Liver (tissue), 9 donors: Measurements from ENCODE around the gene UBA1. TPM values are rescaled to one million over a fixed set of nuclear protein-coding genes. Genes with fewer than 3 reads are reported as not detected.

Source experiments
- DNase-seq: peaks from one replicate; pipeline ENCODE4 v3.0.0-alpha.2; 2017; ENCODE audit warnings: low spot score
- H3K27ac ChIP-seq, 2 donors: one replicate each; pipeline ENCODE4 v1.7.0; 2013; ENCODE audit warnings: inconsistent platforms in 2 of 2, low read length in 2 of 2, control low read depth in 1 of 2, low read depth in 1 of 2, mild to moderate bottlenecking in 1 of 2
- H3K27me3 ChIP-seq, 4 donors: one replicate each; pipeline versions ENCODE4 v1.6.1 to v1.7.0; 2013; ENCODE audit warnings: low read length in 3 of 4, inconsistent platforms in 1 of 4, mild to moderate bottlenecking in 1 of 4, moderate library complexity in 1 of 4; ENCODE audit not compliant: control insufficient read depth in 4 of 4, insufficient read depth in 4 of 4
- H3K36me3 ChIP-seq, 4 donors: one replicate each; pipeline versions ENCODE4 v1.6.1 to v1.7.0; 2013; ENCODE audit warnings: low read length in 3 of 4, mild to moderate bottlenecking in 3 of 4, low read depth in 1 of 4, moderate library complexity in 1 of 4; ENCODE audit not compliant: control insufficient read depth in 4 of 4, insufficient read depth in 3 of 4
- H3K4me1 ChIP-seq, 4 donors: one replicate each; pipeline versions ENCODE4 v1.6.1 to v1.7.0; 2013; ENCODE audit warnings: low read length in 3 of 4, mild to moderate bottlenecking in 3 of 4, moderate library complexity in 1 of 4; ENCODE audit not compliant: control insufficient read depth in 4 of 4, insufficient read depth in 4 of 4
- H3K4me3 ChIP-seq, 3 donors: one replicate each; pipeline versions ENCODE4 v1.6.1 to v1.7.0; 2013; ENCODE audit warnings: low read length in 3 of 3, control low read depth in 1 of 3, low read depth in 1 of 3, mild to moderate bottlenecking in 1 of 3
- H3K9ac ChIP-seq, 2 donors: one replicate each; pipeline ENCODE4 v1.7.0; 2013; ENCODE audit warnings: low read length in 2 of 2, mild to moderate bottlenecking in 2 of 2, moderate library complexity in 2 of 2, control low read depth in 1 of 2, low read depth in 1 of 2
- H3K9me3 ChIP-seq, 4 donors: one replicate each; pipeline versions ENCODE4 v1.6.1 to v1.7.0; 2013; ENCODE audit warnings: low read length in 3 of 4; ENCODE audit not compliant: control insufficient read depth in 4 of 4
- EGR1 ChIP-seq, 2 donors: IDR thresholded peaks; 2 replicates each; pipeline ENCODE4 v1.6.1; 2016 to 2018; ENCODE audit warnings: antibody characterized with exemption in 2 of 2, low read depth in 2 of 2
- FOXA2 ChIP-seq: IDR thresholded peaks from 2 replicates; pipeline ENCODE4 v1.6.1; 2016; ENCODE audit warnings: antibody characterized with exemption
- GABPA ChIP-seq, 2 donors: IDR thresholded peaks in 1 of 2; conservative IDR thresholded peaks in 1 of 2; 2 replicates each; pipeline ENCODE4 v1.6.1; 2016; ENCODE audit warnings: antibody characterized with exemption in 2 of 2, mild to moderate bottlenecking in 1 of 2, moderate library complexity in 1 of 2
- HNF4A ChIP-seq, 2 donors: conservative IDR thresholded peaks; 2 replicates each; pipeline ENCODE4 v1.6.1; 2016; ENCODE audit warnings: antibody characterized with exemption in 2 of 2, mild to moderate bottlenecking in 2 of 2
- HNF4G ChIP-seq: IDR thresholded peaks from 2 replicates; pipeline ENCODE4 v1.6.1; 2016; ENCODE audit warnings: antibody characterized with exemption
- JUND ChIP-seq, 2 donors: IDR thresholded peaks; 2 replicates each; pipeline ENCODE4 v1.6.1; 2016; ENCODE audit warnings: antibody characterized with exemption in 2 of 2
- RAD21 ChIP-seq, 2 donors: IDR thresholded peaks; 2 replicates each; pipeline ENCODE4 v1.6.1; 2016; ENCODE audit warnings: antibody characterized with exemption in 2 of 2, mild to moderate bottlenecking in 2 of 2
- RXRA ChIP-seq, 2 donors: IDR thresholded peaks; 2 replicates each; pipeline ENCODE4 v1.6.1; 2017 to 2018; ENCODE audit warnings: antibody characterized with exemption in 2 of 2, mild to moderate bottlenecking in 1 of 2
- SP1 ChIP-seq: IDR thresholded peaks from 2 replicates; pipeline ENCODE4 v1.6.1; 2018; ENCODE audit warnings: antibody characterized with exemption, mild to moderate bottlenecking
- TAF1 ChIP-seq: conservative IDR thresholded peaks from 2 replicates; pipeline ENCODE4 v1.6.1; 2016; ENCODE audit warnings: antibody characterized with exemption, mild to moderate bottlenecking
- YY1 ChIP-seq: IDR thresholded peaks from 2 replicates; pipeline ENCODE4 v1.6.1; 2016; ENCODE audit warnings: antibody characterized with exemption, mild to moderate bottlenecking
- WGBS: extraction: QIAGEN DNeasy Blood & Tissue Kit; methylation state at CpG from one replicate; pipeline ENCODE4 v1.1.7; 2013; 5-methylcytosine and 5-hydroxymethylcytosine counted together
- polyA plus RNA-seq, 2 donors: library from polyadenylated mRNA; stranded (reverse) in 1 of 2; unstranded in 1 of 2; fragments of 200-250 nt in 1 of 2; fragments of >200 nt in 1 of 2; fragmentation: Nextera tagmentation in 1 of 2; extraction: Ambion mirVana in 1 of 2; gene quantifications; one replicate each; pipeline versions ENCODE4 v1.2.1 to v1.2.3, GENCODE V29; 2013 to 2015
- total RNA-seq, 2 donors: library from RNA; depleted of rRNA; stranded (reverse); fragments of >200 nt; gene quantifications; one replicate each; pipeline ENCODE4 v1.2.3, GENCODE V29; 2014
- TF ChIP-seq, protein P1 (sequence below): IDR thresholded peaks from 2 replicates; pipeline ENCODE4 v1.6.1; 2016; ENCODE audit warnings: antibody characterized with exemption
- TF ChIP-seq, protein P2 (sequence below): IDR thresholded peaks from 2 replicates; pipeline ENCODE4 v1.6.1; 2016; ENCODE audit warnings: antibody characterized with exemption
- TF ChIP-seq, protein P3 (sequence below): fragments of 150-350 bp; IDR thresholded peaks from 2 replicates; pipeline ENCODE4 v1.5.1; 2017; ENCODE audit warnings: improper control_type of control experiment, low read depth, low read length; ENCODE audit not compliant: missing input control
- TF ChIP-seq, protein P4 (sequence below): IDR thresholded peaks from 2 replicates; pipeline ENCODE4 v1.6.1; 2016; ENCODE audit warnings: antibody characterized with exemption
- TF ChIP-seq, protein P5 (sequence below): IDR thresholded peaks from 2 replicates; pipeline ENCODE4 v1.6.1; 2016; ENCODE audit warnings: antibody characterized with exemption, mild to moderate bottlenecking
- donor health status: healthy.
- donor health status: healthy.
- donor health status: healthy.
- donor health status: healthy.
- donor health status: healthy.

The UBA1 gene
- total and polyA plus RNA-seq, 4 donors = 39.8 to 85.4 (median 68.7) TPM

DNA sequence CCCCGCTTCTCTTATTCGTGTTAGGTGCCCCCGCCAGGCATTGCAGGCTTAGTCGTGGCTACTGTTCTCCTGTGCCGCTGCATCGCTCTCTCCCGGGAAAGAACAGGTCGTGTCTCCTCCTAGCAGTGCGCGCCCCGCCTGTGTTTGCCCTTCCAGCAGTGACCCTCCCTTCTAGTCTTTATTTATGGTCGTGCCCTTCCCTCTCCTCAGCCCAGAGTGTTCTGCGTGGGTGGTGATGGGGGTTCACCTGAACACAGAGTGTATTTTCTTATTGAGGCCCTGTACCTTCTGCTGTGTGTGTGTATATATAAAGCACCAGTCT is 54.3 kb downstream of the UBA1 start (continued):
- TF ChIP-seq GABPA (IDR thresholded peaks at IDR 0.05 in 1 of 2, conservative IDR thresholded peaks at IDR 0.05 in 1 of 2) (no peak), RXRA (IDR thresholded peaks at IDR 0.05) (no peak), EGR1 (IDR thresholded peaks at IDR 0.05; ENCODE audit: low read depth in 2 of 2) (no peak)

DNA sequence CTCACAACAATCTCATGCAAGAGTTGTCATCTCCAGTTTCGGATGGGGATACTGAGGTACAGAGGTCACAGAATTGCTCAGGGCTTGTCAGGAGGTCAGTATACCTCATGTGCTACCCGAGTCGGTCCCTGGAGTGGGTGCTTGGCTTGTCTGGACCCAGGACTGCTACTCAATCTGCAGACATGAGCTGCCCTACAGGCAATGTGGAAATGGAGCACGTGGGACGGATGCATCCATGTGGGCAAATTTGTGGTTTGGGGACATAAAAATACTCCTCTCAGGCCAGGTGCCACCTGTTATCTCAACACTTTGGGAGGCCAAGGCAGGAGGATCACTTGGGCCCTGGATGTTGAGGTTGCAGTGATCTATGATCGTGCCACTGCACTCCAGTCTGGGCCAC is 54.9 kb downstream of the UBA1 start:
- Histone ChIP-seq H3K4me1 (no peaks in the 10 kb centered on the region), H3K9me3 (no peaks in the 10 kb centered on the region), H3K36me3 (peaks cover 0 to 13% (median 7%) of the 10 kb centered on the region in 4 donors), H3K4me3 (no peak overlapping the region), H3K27ac (no peak overlapping the region), H3K27me3 (no peaks in the 10 kb centered on the region), H3K9ac (no peak overlapping the region)
- 95% methylated on average over 6 of the region's 6 CpGs for WGBS
- no peak for DNase-seq
- TF ChIP-seq, protein P1, sequence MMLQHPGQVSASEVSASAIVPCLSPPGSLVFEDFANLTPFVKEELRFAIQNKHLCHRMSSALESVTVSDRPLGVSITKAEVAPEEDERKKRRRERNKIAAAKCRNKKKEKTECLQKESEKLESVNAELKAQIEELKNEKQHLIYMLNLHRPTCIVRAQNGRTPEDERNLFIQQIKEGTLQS = no peak
- TF ChIP-seq RAD21 (IDR thresholded peaks at IDR 0.05) (no peak), YY1 (no peak), RXRA (IDR thresholded peaks at IDR 0.05) (no peak), HNF4G (no peak), SP1 (no peak), EGR1 (IDR thresholded peaks at IDR 0.05; ENCODE audit: low read depth in 2 of 2) (no peak), GABPA (IDR thresholded peaks at IDR 0.05 in 1 of 2, conservative IDR thresholded peaks at IDR 0.05 in 1 of 2) (no peak), TAF1 (no peak), JUND (IDR thresholded peaks at IDR 0.05) (no peak), HNF4A (conservative IDR thresholded peaks at IDR 0.05) (no peak), FOXA2 (no peak)
- TF ChIP-seq, protein P2, sequence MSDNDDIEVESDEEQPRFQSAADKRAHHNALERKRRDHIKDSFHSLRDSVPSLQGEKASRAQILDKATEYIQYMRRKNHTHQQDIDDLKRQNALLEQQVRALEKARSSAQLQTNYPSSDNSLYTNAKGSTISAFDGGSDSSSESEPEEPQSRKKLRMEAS = no peak
- TF ChIP-seq, protein P3, sequence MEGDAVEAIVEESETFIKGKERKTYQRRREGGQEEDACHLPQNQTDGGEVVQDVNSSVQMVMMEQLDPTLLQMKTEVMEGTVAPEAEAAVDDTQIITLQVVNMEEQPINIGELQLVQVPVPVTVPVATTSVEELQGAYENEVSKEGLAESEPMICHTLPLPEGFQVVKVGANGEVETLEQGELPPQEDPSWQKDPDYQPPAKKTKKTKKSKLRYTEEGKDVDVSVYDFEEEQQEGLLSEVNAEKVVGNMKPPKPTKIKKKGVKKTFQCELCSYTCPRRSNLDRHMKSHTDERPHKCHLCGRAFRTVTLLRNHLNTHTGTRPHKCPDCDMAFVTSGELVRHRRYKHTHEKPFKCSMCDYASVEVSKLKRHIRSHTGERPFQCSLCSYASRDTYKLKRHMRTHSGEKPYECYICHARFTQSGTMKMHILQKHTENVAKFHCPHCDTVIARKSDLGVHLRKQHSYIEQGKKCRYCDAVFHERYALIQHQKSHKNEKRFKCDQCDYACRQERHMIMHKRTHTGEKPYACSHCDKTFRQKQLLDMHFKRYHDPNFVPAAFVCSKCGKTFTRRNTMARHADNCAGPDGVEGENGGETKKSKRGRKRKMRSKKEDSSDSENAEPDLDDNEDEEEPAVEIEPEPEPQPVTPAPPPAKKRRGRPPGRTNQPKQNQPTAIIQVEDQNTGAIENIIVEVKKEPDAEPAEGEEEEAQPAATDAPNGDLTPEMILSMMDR = no peak
- TF ChIP-seq, protein P4, sequence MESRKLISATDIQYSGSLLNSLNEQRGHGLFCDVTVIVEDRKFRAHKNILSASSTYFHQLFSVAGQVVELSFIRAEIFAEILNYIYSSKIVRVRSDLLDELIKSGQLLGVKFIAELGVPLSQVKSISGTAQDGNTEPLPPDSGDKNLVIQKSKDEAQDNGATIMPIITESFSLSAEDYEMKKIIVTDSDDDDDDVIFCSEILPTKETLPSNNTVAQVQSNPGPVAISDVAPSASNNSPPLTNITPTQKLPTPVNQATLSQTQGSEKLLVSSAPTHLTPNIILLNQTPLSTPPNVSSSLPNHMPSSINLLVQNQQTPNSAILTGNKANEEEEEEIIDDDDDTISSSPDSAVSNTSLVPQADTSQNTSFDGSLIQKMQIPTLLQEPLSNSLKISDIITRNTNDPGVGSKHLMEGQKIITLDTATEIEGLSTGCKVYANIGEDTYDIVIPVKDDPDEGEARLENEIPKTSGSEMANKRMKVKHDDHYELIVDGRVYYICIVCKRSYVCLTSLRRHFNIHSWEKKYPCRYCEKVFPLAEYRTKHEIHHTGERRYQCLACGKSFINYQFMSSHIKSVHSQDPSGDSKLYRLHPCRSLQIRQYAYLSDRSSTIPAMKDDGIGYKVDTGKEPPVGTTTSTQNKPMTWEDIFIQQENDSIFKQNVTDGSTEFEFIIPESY = no peak
- TF ChIP-seq, protein P5, sequence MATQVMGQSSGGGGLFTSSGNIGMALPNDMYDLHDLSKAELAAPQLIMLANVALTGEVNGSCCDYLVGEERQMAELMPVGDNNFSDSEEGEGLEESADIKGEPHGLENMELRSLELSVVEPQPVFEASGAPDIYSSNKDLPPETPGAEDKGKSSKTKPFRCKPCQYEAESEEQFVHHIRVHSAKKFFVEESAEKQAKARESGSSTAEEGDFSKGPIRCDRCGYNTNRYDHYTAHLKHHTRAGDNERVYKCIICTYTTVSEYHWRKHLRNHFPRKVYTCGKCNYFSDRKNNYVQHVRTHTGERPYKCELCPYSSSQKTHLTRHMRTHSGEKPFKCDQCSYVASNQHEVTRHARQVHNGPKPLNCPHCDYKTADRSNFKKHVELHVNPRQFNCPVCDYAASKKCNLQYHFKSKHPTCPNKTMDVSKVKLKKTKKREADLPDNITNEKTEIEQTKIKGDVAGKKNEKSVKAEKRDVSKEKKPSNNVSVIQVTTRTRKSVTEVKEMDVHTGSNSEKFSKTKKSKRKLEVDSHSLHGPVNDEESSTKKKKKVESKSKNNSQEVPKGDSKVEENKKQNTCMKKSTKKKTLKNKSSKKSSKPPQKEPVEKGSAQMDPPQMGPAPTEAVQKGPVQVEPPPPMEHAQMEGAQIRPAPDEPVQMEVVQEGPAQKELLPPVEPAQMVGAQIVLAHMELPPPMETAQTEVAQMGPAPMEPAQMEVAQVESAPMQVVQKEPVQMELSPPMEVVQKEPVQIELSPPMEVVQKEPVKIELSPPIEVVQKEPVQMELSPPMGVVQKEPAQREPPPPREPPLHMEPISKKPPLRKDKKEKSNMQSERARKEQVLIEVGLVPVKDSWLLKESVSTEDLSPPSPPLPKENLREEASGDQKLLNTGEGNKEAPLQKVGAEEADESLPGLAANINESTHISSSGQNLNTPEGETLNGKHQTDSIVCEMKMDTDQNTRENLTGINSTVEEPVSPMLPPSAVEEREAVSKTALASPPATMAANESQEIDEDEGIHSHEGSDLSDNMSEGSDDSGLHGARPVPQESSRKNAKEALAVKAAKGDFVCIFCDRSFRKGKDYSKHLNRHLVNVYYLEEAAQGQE = no peak
